HepG2 (cell line): ENCODE measurements around the gene CSF3R. TPM values are rescaled to one million over a fixed set of nuclear protein-coding genes. Genes with fewer than 3 reads are reported as not detected.

ENCODE experiments used
- CTCF ChIP-seq: sonication (generic); formaldehyde crosslinking; IDR thresholded peaks from 2 replicates; pipeline ENCODE4 v1.5.0; 2020; ENCODE audit warnings: mild to moderate bottlenecking, missing genetic modification reagents, moderate library complexity
- DRAP1 ChIP-seq: IDR thresholded peaks from 2 replicates; pipeline ENCODE4 v1.6.1; 2016; ENCODE audit warnings: missing genetic modification reagents, missing compliant biosample characterization
- ETV6 ChIP-seq: sonication (generic); formaldehyde crosslinking; conservative IDR thresholded peaks from 2 replicates; pipeline ENCODE4 v1.4.0; 2020; ENCODE audit warnings: missing genetic modification reagents
- GFI1 ChIP-seq: sonication (generic); formaldehyde crosslinking; IDR thresholded peaks from 2 replicates; pipeline ENCODE4 v1.5.0; 2020; ENCODE audit warnings: missing genetic modification reagents, mild to moderate bottlenecking, borderline replicate concordance
- MEIS1 ChIP-seq: sonication (generic); formaldehyde crosslinking; IDR thresholded peaks from 2 replicates; pipeline ENCODE4 v1.9.0; 2021; ENCODE audit warnings: mild to moderate bottlenecking, missing genetic modification reagents, moderate library complexity, borderline replicate concordance
- SMYD3 ChIP-seq: sonication (generic); formaldehyde crosslinking; IDR thresholded peaks from 2 replicates; pipeline ENCODE4 v1.8.1; 2023; ENCODE audit warnings: mild to moderate bottlenecking, missing genetic modification reagents
- TCF7 ChIP-seq: sonication (generic); IDR thresholded peaks from 2 replicates; pipeline ENCODE4 v1.6.1; 2016; ENCODE audit warnings: antibody characterized with exemption, low read depth
- U2AF2 ChIP-seq: fragments of 200-400 bp; formaldehyde crosslinking; IDR thresholded peaks from 2 replicates; pipeline ENCODE4 v1.6.1; 2017; ENCODE audit warnings: low read depth, mild to moderate bottlenecking, low read length
- ZGPAT ChIP-seq: IDR thresholded peaks from 2 replicates; pipeline ENCODE4 v1.6.1; 2016; ENCODE audit warnings: mild to moderate bottlenecking
- ZNF274 ChIP-seq: sonication (generic); formaldehyde crosslinking; IDR thresholded peaks from 2 replicates; pipeline ENCODE4 v1.5.1; 2020; ENCODE audit warnings: mild to moderate bottlenecking, missing genetic modification reagents
- ZNF761 ChIP-seq: sonication (generic); formaldehyde crosslinking; conservative IDR thresholded peaks from 2 replicates; pipeline ENCODE4 v1.4.0; 2020; ENCODE audit warnings: mild to moderate bottlenecking, missing genetic modification reagents
- polyA plus RNA-seq, 8 experiments: library from polyadenylated mRNA; depleted of rRNA in 3 of 8; stranded (reverse) in 7 of 8; unstranded in 1 of 8; fragments of >200 nt; fragmentation: Illumina TruSeq in 4 of 8; extraction: Trizol in 4 of 8; gene quantifications; 2 replicates each; pipeline versions ENCODE4 v1.2.1 to v1.2.3, GENCODE V29; 2011 to 2016; ENCODE audit warnings: low read depth in 4 of 8, missing spikeins in 1 of 8, mixed read lengths in 1 of 8; ENCODE audit not compliant: insufficient read depth in 1 of 8
- total RNA-seq, 5 experiments: library from RNA; depleted of rRNA; stranded (reverse); fragments of >200 nt; fragmentation: Illumina TruSeq; extraction: Trizol; gene quantifications; 2 replicates each; pipeline ENCODE4 v1.2.3, GENCODE V29; 2016; ENCODE audit warnings: low read depth in 1 of 5
- TF ChIP-seq, protein P1 (sequence below): sonication (generic); formaldehyde crosslinking; IDR thresholded peaks from 2 replicates; pipeline ENCODE4 v1.4.0; 2020; ENCODE audit warnings: missing genetic modification reagents, borderline replicate concordance
- TF ChIP-seq, protein P2 (sequence below): sonication (generic); formaldehyde crosslinking; IDR thresholded peaks from 2 replicates; pipeline ENCODE4 v1.4.0; 2020; ENCODE audit warnings: mild to moderate bottlenecking, low read depth, missing genetic modification reagents
- TF ChIP-seq, protein P3 (sequence below): sonication (generic); formaldehyde crosslinking; IDR thresholded peaks from 2 replicates; pipeline ENCODE4 v1.8.1; 2022; ENCODE audit warnings: low read depth, mild to moderate bottlenecking, missing genetic modification reagents

Gene CSF3R
- total and polyA plus RNA-seq, 2 of the 13 experiments (the other 11 are each of a cell fraction or from before 2014, with no cell fraction given): 11.9 to 28.8 TPM

DNA sequence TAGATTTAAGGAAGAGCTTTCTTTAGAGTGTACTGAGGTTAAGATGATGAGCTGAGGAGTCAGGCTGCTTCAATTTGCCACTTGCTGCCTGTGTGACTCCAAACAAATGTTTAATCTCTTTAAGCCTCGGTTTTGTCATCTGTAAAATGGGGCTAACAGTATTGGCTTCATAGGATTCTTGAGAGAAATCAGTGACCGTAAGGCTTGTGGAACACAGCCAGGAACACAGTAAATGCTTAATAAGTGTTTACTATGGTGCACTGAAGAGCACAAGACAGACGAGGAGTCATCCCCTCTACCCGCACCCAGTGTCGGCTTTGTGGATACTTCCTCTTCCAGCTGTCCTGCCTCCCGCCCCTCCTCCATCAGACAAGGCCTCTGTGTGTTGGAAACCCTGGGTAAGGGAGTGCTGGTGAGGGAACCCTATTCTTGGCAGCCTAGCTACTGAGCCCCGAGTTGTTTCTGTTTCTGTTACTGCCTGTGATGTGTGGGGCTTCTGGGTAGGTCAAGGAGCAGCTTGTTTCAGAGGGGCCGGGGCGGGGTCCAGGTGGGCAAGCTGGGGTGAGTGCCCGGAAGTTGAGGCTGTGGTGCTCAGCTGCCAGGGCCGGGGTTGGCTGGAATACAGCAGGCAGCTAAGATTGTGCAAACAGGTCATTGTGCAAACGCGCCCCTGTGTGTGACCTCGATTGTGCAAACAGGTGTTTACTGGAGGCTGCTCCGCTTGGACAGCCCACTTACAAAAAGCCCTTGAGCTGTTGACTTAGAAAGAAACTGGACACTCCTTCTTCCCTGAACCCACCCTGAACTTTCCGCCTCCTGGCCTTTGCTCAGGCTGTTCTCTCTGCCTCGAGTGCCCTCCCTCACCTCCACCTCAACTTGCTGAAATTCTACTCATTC, 4.0 kb upstream of the CSF3R start (continued):
- TF ChIP-seq ETV6 (CRISPR knock-in tag): peak; percentile 90
- peak; percentile 99 for TF ChIP-seq ZGPAT (CRISPR knock-in tag)
- TF ChIP-seq, protein P1, sequence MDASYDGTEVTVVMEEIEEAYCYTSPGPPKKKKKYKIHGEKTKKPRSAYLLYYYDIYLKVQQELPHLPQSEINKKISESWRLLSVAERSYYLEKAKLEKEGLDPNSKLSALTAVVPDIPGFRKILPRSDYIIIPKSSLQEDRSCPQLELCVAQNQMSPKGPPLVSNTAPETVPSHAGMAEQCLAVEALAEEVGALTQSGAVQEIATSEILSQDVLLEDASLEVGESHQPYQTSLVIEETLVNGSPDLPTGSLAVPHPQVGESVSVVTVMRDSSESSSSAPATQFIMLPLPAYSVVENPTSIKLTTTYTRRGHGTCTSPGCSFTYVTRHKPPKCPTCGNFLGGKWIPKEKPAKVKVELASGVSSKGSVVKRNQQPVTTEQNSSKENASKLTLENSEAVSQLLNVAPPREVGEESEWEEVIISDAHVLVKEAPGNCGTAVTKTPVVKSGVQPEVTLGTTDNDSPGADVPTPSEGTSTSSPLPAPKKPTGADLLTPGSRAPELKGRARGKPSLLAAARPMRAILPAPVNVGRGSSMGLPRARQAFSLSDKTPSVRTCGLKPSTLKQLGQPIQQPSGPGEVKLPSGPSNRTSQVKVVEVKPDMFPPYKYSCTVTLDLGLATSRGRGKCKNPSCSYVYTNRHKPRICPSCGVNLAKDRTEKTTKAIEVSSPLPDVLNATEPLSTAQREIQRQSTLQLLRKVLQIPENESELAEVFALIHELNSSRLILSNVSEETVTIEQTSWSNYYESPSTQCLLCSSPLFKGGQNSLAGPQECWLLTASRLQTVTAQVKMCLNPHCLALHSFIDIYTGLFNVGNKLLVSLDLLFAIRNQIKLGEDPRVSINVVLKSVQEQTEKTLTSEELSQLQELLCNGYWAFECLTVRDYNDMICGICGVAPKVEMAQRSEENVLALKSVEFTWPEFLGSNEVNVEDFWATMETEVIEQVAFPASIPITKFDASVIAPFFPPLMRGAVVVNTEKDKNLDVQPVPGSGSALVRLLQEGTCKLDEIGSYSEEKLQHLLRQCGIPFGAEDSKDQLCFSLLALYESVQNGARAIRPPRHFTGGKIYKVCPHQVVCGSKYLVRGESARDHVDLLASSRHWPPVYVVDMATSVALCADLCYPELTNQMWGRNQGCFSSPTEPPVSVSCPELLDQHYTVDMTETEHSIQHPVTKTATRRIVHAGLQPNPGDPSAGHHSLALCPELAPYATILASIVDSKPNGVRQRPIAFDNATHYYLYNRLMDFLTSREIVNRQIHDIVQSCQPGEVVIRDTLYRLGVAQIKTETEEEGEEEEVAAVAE (CRISPR knock-in tag): peak; percentile 90
- TF ChIP-seq, protein P2, sequence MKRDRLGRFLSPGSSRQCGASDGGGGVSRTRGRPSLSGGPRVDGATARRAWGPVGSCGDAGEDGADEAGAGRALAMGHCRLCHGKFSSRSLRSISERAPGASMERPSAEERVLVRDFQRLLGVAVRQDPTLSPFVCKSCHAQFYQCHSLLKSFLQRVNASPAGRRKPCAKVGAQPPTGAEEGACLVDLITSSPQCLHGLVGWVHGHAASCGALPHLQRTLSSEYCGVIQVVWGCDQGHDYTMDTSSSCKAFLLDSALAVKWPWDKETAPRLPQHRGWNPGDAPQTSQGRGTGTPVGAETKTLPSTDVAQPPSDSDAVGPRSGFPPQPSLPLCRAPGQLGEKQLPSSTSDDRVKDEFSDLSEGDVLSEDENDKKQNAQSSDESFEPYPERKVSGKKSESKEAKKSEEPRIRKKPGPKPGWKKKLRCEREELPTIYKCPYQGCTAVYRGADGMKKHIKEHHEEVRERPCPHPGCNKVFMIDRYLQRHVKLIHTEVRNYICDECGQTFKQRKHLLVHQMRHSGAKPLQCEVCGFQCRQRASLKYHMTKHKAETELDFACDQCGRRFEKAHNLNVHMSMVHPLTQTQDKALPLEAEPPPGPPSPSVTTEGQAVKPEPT: peak; percentile 75; the same call in 1 of the 2 replicates
- TF ChIP-seq MEIS1 (CRISPR knock-in tag): 0 out of 2 replicates have a peak, but pooled peaks have one; percentile 88
- no peak for TF ChIP-seq U2AF2
- peak; percentile 71 for TF ChIP-seq TCF7
- TF ChIP-seq GFI1 (CRISPR knock-in tag): peak; percentile 76; the same call in 1 of the 2 replicates
- peak; percentile 60; the same call in 1 of the 2 replicates for TF ChIP-seq SMYD3 (CRISPR knock-in tag)
- TF ChIP-seq CTCF (CRISPR knock-in tag): no peak
- TF ChIP-seq, protein P3, sequence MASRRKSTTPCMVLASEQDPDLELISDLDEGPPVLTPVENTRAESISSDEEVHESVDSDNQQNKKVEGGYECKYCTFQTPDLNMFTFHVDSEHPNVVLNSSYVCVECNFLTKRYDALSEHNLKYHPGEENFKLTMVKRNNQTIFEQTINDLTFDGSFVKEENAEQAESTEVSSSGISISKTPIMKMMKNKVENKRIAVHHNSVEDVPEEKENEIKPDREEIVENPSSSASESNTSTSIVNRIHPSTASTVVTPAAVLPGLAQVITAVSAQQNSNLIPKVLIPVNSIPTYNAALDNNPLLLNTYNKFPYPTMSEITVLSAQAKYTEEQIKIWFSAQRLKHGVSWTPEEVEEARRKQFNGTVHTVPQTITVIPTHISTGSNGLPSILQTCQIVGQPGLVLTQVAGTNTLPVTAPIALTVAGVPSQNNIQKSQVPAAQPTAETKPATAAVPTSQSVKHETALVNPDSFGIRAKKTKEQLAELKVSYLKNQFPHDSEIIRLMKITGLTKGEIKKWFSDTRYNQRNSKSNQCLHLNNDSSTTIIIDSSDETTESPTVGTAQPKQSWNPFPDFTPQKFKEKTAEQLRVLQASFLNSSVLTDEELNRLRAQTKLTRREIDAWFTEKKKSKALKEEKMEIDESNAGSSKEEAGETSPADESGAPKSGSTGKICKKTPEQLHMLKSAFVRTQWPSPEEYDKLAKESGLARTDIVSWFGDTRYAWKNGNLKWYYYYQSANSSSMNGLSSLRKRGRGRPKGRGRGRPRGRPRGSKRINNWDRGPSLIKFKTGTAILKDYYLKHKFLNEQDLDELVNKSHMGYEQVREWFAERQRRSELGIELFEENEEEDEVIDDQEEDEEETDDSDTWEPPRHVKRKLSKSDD (CRISPR knock-in tag): peak; percentile 81; the same call in 1 of the 2 replicates
- peak; percentile 45 for TF ChIP-seq DRAP1 (CRISPR knock-in tag)
- TF ChIP-seq ZNF274: no peak; the same call in 1 of the 2 replicates
- peak; percentile 87 for TF ChIP-seq ZNF761 (CRISPR knock-in tag)
